ENCODE data around the gene AGAP9. TPM values are rescaled to one million over a fixed set of nuclear protein-coding genes. Genes with fewer than 3 reads are reported as not detected.
"Not testable (repeated sequence)": the region's sequence is repeated elsewhere in the genome, so short reads cannot be mapped to it uniquely, and the experiment has no call there.

The AGAP9 gene
- total and polyA plus RNA-seq, 2 of the 8 experiments (the other 6 are each of a cell fraction or from before 2014, with no cell fraction given), result 7.2 to 9.3 TPM

DNA sequence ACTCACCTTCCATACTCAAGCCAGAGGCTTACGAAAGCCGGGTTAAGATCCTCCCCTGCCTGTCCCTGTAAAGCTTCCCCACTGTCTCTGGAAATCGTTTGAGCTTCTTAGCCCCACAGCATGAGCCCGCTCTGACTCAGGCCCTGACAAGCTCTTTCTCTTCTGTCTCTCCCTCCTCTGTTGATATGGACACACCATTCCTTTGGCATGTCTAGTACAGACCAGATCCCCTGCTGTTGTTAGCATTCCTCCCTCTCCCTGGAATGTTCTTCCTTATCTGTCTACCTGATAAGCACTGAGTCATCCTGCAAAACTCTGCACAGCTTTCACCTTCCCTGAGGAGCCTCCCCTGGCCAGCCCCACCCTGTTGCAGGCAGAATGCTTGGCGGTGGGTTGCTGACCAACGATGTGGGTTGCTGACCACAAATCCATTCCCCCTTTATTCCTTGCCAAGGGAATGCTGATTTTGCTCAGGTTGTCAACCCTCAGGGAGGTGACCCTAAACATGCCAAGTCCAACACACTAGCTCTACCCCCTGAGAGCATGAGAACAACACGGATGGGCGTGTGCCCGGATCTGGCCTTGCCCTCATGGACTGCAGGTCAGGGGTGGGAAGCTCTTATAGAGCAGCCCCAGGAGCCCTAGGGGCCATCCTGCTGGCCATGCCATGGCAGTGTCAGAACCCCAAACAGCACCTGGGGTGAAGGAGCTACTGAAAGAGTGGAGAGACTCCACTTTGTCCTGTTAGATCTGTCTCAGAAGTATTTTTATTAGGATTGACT lies 60.7 kb downstream of the AGAP9 start:
- H3K36me3 ChIP-seq (ENCODE audit: control insufficient read depth in 2 of 4, insufficient read depth in 4 of 4, low read length in 3 of 4); H2AK5ac ChIP-seq (ENCODE audit: low read depth, low read length); H2BK15ac ChIP-seq (ENCODE audit: low read length); H2AFZ ChIP-seq (ENCODE audit: low read length); H3K9ac ChIP-seq (replicated peaks in 1 of 4; ENCODE audit: extremely low read depth in 1 of 4, low read depth in 3 of 4, low read length in 3 of 4); H2BK5ac ChIP-seq (ENCODE audit: low read depth, low read length); H4K8ac ChIP-seq (ENCODE audit: extremely low read depth, insufficient read depth, low read length); H3K4me2 ChIP-seq (ENCODE audit: insufficient read depth in 1 of 2, low read depth in 2 of 2, low read length in 2 of 2); H3K27me3 ChIP-seq (replicated peaks in 1 of 4; ENCODE audit: control insufficient read depth in 3 of 4, extremely low read depth in 1 of 4, insufficient read depth in 3 of 4, low read length in 3 of 4); H3K23me2 ChIP-seq (ENCODE audit: low read depth, low read length); H3K79me2 ChIP-seq (ENCODE audit: control insufficient read depth in 1 of 2, insufficient read depth in 2 of 2, low read length in 2 of 2); H3K56ac ChIP-seq (replicated peaks; ENCODE audit: insufficient read length, low read depth, low read length); H2BK120ac ChIP-seq (replicated peaks; ENCODE audit: low read depth, low read length); H3K9me3 ChIP-seq (ENCODE audit: insufficient read depth in 2 of 2, low read depth in 1 of 2, low read length in 1 of 2); H3K4me3 ChIP-seq (ENCODE audit: extremely low read depth in 1 of 4, insufficient read depth in 2 of 4, low read depth in 3 of 4, low read length in 4 of 4); H3K4me1 ChIP-seq (replicated peaks in 1 of 4; ENCODE audit: control insufficient read depth in 3 of 4, insufficient read depth in 4 of 4, low read length in 3 of 4); H3K4ac ChIP-seq (replicated peaks; ENCODE audit: insufficient read length, low read depth, low read length); H3K14ac ChIP-seq (ENCODE audit: insufficient read length); H3K23ac ChIP-seq (ENCODE audit: insufficient read length); H4K20me1 ChIP-seq (replicated peaks in 1 of 2; ENCODE audit: control insufficient read depth in 1 of 2, insufficient read depth in 2 of 2, low read length in 2 of 2); H3K79me1 ChIP-seq (ENCODE audit: low read depth, low read length); H4K91ac ChIP-seq (replicated peaks; ENCODE audit: insufficient read length, low read length); H4K5ac ChIP-seq (ENCODE audit: insufficient read length, low read depth, low read length); H2BK20ac ChIP-seq (ENCODE audit: low read length); H2BK12ac ChIP-seq (ENCODE audit: low read depth, low read length); FAIRE-seq; H3K27ac ChIP-seq (ENCODE audit: low read depth, low read length); POLR2A ChIA-PET (ENCODE audit: partially characterized antibody); H3K18ac ChIP-seq (ENCODE audit: extremely low read depth, low read length); CTCF ChIA-PET (ENCODE audit: partially characterized antibody): not testable (repeated sequence)
- whole genome bisulfite sequencing, 2 experiments (ENCODE audit: extremely low coverage in 1 of 2, insufficient coverage in 1 of 2, insufficient read length in 1 of 2, insufficient replicate concordance in 2 of 2, low coverage in 1 of 2, low lambda C conversion rate in 2 of 2, missing lambda C conversion rate in 1 of 2), result no CpG with 5 or more reads among the region's 9 CpGs
- peak in 1 of 2 experiments; percentile 35 for DNase-seq (ENCODE audit: low read depth in 1 of 2, low spot score in 2 of 2)
